ENCODE data around the gene XYLT1.

DNA sequence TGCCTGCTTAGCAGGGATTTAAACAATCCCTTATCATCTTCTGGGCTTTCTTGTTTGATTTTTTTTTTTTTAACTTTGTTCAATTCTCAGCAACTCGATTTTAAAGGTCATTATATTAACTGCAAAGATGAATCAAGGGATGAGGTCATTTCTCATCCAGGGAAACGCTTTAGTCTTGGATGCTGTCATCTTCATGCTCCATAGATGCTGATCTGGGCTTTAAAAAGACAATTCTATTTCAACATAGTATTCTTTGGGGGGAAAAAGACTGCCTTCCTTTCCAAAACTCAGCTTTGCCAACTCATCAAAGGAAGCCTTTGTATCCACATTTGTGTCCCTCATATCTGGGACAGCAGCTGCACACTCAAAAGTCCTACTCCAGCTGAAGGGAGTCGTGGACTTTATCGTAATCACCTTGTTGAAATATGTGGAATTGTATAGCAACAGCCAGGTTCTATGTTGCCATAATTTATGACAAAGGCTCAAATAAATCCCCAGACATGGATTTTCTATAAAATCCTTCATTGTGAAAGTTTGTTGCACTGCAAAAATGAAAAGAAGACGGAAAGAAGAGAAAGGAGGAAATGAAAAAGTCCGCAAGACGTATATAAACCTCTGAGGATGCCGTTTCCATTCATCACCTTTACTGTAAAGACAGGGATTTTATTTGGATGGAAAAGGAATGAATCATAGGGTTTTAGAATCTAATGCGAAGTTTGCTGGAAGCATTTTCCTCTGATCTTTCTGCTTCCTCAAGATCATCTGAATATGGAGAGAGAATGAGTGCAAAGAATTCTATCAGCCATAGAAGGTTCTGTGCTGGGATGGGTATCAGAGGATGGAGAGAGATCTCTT is 48.6 kb upstream of the XYLT1 start:
- TF ChIP-seq, protein P1, sequence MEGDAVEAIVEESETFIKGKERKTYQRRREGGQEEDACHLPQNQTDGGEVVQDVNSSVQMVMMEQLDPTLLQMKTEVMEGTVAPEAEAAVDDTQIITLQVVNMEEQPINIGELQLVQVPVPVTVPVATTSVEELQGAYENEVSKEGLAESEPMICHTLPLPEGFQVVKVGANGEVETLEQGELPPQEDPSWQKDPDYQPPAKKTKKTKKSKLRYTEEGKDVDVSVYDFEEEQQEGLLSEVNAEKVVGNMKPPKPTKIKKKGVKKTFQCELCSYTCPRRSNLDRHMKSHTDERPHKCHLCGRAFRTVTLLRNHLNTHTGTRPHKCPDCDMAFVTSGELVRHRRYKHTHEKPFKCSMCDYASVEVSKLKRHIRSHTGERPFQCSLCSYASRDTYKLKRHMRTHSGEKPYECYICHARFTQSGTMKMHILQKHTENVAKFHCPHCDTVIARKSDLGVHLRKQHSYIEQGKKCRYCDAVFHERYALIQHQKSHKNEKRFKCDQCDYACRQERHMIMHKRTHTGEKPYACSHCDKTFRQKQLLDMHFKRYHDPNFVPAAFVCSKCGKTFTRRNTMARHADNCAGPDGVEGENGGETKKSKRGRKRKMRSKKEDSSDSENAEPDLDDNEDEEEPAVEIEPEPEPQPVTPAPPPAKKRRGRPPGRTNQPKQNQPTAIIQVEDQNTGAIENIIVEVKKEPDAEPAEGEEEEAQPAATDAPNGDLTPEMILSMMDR (IDR thresholded peaks at IDR 0.05): no peak
- no peak for TF ChIP-seq POLR2A (IDR thresholded peaks at IDR 0.05)
